Fibroblast of lung (primary cell): ENCODE results near the gene CMIP.

Experiments used
- EZH2 ChIP-seq: IDR thresholded peaks from 2 replicates; pipeline ENCODE4 v1.5.1; 2012; ENCODE audit warnings: low read length, control low read depth, mild to moderate bottlenecking; ENCODE audit errors: missing control alignments
- TF ChIP-seq, protein P1 (sequence below), 2 donors: IDR thresholded peaks in 1 of 2; conservative IDR thresholded peaks in 1 of 2; 1 replicate in 1 of 2; 2 replicates in 1 of 2; pipeline ENCODE4 v1.5.1; 2011 to 2012; ENCODE audit warnings: low read length in 2 of 2, control low read depth in 1 of 2, inconsistent platforms in 1 of 2, low read depth in 1 of 2, mild to moderate bottlenecking in 1 of 2

DNA sequence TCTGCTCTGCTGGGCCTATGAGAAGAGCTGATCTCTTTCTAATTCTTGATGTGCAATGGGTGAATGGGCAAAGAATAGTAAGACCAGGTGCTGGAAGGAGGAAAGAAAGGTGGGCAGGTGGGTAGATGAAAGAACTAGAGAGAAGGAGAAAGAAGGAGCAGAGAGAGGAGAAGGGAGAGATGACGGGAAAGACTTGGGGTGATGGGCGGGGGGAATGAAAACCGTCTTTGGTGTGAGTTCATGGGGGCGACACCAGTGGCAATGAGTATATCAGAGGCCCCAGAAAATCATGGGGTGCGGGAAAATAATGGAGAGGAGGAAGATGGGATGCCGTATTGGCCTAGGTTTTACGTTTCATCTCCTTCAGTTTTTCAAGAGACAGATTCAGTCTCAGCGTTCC is 205.7 kb downstream of the CMIP start:
- TF ChIP-seq, protein P1, sequence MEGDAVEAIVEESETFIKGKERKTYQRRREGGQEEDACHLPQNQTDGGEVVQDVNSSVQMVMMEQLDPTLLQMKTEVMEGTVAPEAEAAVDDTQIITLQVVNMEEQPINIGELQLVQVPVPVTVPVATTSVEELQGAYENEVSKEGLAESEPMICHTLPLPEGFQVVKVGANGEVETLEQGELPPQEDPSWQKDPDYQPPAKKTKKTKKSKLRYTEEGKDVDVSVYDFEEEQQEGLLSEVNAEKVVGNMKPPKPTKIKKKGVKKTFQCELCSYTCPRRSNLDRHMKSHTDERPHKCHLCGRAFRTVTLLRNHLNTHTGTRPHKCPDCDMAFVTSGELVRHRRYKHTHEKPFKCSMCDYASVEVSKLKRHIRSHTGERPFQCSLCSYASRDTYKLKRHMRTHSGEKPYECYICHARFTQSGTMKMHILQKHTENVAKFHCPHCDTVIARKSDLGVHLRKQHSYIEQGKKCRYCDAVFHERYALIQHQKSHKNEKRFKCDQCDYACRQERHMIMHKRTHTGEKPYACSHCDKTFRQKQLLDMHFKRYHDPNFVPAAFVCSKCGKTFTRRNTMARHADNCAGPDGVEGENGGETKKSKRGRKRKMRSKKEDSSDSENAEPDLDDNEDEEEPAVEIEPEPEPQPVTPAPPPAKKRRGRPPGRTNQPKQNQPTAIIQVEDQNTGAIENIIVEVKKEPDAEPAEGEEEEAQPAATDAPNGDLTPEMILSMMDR (conservative IDR thresholded peaks at IDR 0.05 in 1 of 2, IDR thresholded peaks at IDR 0.05 in 1 of 2; ENCODE audit: low read depth in 1 of 2, low read length in 2 of 2), result no peak
- TF ChIP-seq EZH2, result no peak
